CD14-positive monocyte (primary cell): ENCODE results near the gene GABRG3. TPM values are rescaled to one million over a fixed set of nuclear protein-coding genes. Genes with fewer than 3 reads are reported as not detected.

Source experiments
- DNase-seq, 3 donors: peaks; one replicate each; pipeline ENCODE4 v3.0.0-alpha.2; 2011 to 2022
- H2AFZ ChIP-seq: 2 replicates; pipeline ENCODE4 v1.6.0; 2012; ENCODE audit warnings: mild to moderate bottlenecking, low read depth, low read length, inconsistent platforms; ENCODE audit not compliant: insufficient read depth, poor library complexity, severe bottlenecking
- H3K27ac ChIP-seq, 2 donors: 1 replicate in 1 of 2; 2 replicates in 1 of 2; pipeline ENCODE4 v1.5.1; 2012 to 2013; ENCODE audit warnings: low read length in 2 of 2, control low read depth in 1 of 2, inconsistent platforms in 1 of 2, low read depth in 1 of 2, mild to moderate bottlenecking in 1 of 2
- H3K27me3 ChIP-seq, 2 donors: one replicate each; pipeline versions ENCODE4 v1.6.0 to v1.6.1; 2011 to 2013; ENCODE audit warnings: low read length in 2 of 2; ENCODE audit not compliant: control insufficient read depth in 2 of 2, insufficient read depth in 2 of 2
- H3K36me3 ChIP-seq, 2 donors: replicated peaks in 1 of 2; 1 replicate in 1 of 2; 2 replicates in 1 of 2; pipeline versions ENCODE4 v1.5.1 to v1.6.1; 2012 to 2013; ENCODE audit warnings: low read length in 2 of 2, control low read depth in 1 of 2, inconsistent platforms in 1 of 2, mild to moderate bottlenecking in 1 of 2; ENCODE audit not compliant: insufficient read depth in 2 of 2, control insufficient read depth in 1 of 2
- H3K4me1 ChIP-seq, 2 donors: 1 replicate in 1 of 2; 2 replicates in 1 of 2; pipeline versions ENCODE4 v1.5.1 to v1.6.1; 2012 to 2013; ENCODE audit warnings: low read length in 2 of 2, control low read depth in 1 of 2, inconsistent platforms in 1 of 2, mild to moderate bottlenecking in 1 of 2, moderate library complexity in 1 of 2; ENCODE audit not compliant: insufficient read depth in 2 of 2, control insufficient read depth in 1 of 2
- H3K4me2 ChIP-seq: replicated peaks from 2 replicates; pipeline ENCODE3; 2012; ENCODE audit warnings: low read length, moderate library complexity, mild to moderate bottlenecking; ENCODE audit not compliant: poor library complexity, severe bottlenecking; ENCODE audit errors: extremely low read depth
- H3K4me3 ChIP-seq, 3 experiments: fragments of 200-600 bp in 1 of 3; sonication (generic) in 1 of 3; replicated peaks in 1 of 3; 1 replicate in 2 of 3; 2 replicates in 1 of 3; pipeline ENCODE4 v1.5.1; 2011 to 2013; ENCODE audit warnings: low read length in 3 of 3, mild to moderate bottlenecking in 3 of 3, control low read depth in 2 of 3, low read depth in 2 of 3, inconsistent platforms in 1 of 3, moderate library complexity in 1 of 3
- H3K79me2 ChIP-seq: 2 replicates; pipeline ENCODE4 v1.6.0; 2012; ENCODE audit warnings: mild to moderate bottlenecking, control low read depth, inconsistent platforms, low read length, moderate library complexity; ENCODE audit not compliant: insufficient read depth
- H3K9ac ChIP-seq: 2 replicates; pipeline ENCODE4 v1.6.0; 2017; ENCODE audit warnings: low read length, mild to moderate bottlenecking; ENCODE audit not compliant: insufficient read depth, poor library complexity, severe bottlenecking
- H3K9me3 ChIP-seq, 2 donors: replicated peaks in 1 of 2; 1 replicate in 1 of 2; 2 replicates in 1 of 2; pipeline versions ENCODE4 v1.5.1 to v1.6.1; 2012 to 2013; ENCODE audit warnings: low read length in 2 of 2, control low read depth in 1 of 2; ENCODE audit not compliant: control insufficient read depth in 1 of 2, insufficient read depth in 1 of 2
- H4K20me1 ChIP-seq: 2 replicates; pipeline ENCODE4 v1.6.0; 2012; ENCODE audit warnings: mild to moderate bottlenecking, low read length, control low read depth, moderate library complexity; ENCODE audit not compliant: insufficient read depth
- H3K27ac Mint-ChIP-seq, 7 donors: one replicate each; pipeline ENCODE4 v1.8.0; 2020; ENCODE audit warnings: mild to moderate bottlenecking in 7 of 7, mixed read lengths in 7 of 7, moderate library complexity in 6 of 7, inconsistent platforms in 2 of 7
- H3K27me3 Mint-ChIP-seq, 3 donors: one replicate each; pipeline ENCODE4 v1.8.0; 2021 to 2022; ENCODE audit warnings: low read depth in 3 of 3, mild to moderate bottlenecking in 3 of 3, mixed read lengths in 3 of 3, moderate library complexity in 3 of 3, inconsistent platforms in 1 of 3
- H3K36me3 Mint-ChIP-seq, 2 donors: one replicate each; pipeline ENCODE4 v1.8.0; 2020; ENCODE audit warnings: mixed read lengths in 2 of 2, inconsistent platforms in 1 of 2, mild to moderate bottlenecking in 1 of 2
- H3K4me1 Mint-ChIP-seq: one replicate; pipeline ENCODE4 v1.8.0; 2020; ENCODE audit warnings: mild to moderate bottlenecking, mixed read lengths
- H3K4me3 Mint-ChIP-seq, 2 donors: one replicate each; pipeline ENCODE4 v1.8.0; 2020; ENCODE audit warnings: mild to moderate bottlenecking in 2 of 2, mixed read lengths in 2 of 2, moderate library complexity in 1 of 2
- H3K9me3 Mint-ChIP-seq, 7 donors: one replicate each; pipeline ENCODE4 v1.8.0; 2020 to 2022; ENCODE audit warnings: mixed read lengths in 7 of 7, mild to moderate bottlenecking in 6 of 7, moderate library complexity in 6 of 7, inconsistent platforms in 2 of 7
- CTCF ChIP-seq: fragments of 200-600 bp; IDR thresholded peaks from one replicate; pipeline ENCODE4 v1.8.0; 2022; ENCODE audit warnings: antibody characterized with exemption, mild to moderate bottlenecking
- WGBS: methylation state at CpG from one replicate; pipeline ENCODE4 v1.1.5; 2013; ENCODE audit warnings: missing lambda C conversion rate; ENCODE audit not compliant: insufficient coverage; 5-methylcytosine and 5-hydroxymethylcytosine counted together
- intact Hi-C, 2 donors: fragments of 100-400 bp; cut with micrococcal nuclease; formaldehyde crosslinking; loops; one replicate each; pipeline versions ENCODE4 v1.15.0 to v1.15.1; 2023
- polyA plus RNA-seq, 3 donors: library from polyadenylated mRNA; depleted of rRNA in 1 of 3; unstranded in 2 of 3; stranded (reverse) in 1 of 3; fragments of 300-500 nt in 2 of 3; fragments of >200 nt in 1 of 3; fragmentation: Illumina TruSeq in 2 of 3; gene quantifications; 1 replicate in 2 of 3; 2 replicates in 1 of 3; pipeline ENCODE4 v1.2.3, GENCODE V29; 2012 to 2021

Gene GABRG3
- polyA plus RNA-seq, 3 donors: not detected

GRCh38 chr15:26929588-26929987, 41.4 kb upstream of the GABRG3 start:
- Histone ChIP-seq H3K36me3 (no peaks in the 10 kb centered on the region), H4K20me1 (no peaks in the 10 kb centered on the region), H3K4me2 (no peak overlapping the region), H3K9ac (no peak overlapping the region), H3K79me2 (no peaks in the 10 kb centered on the region), H3K4me3 (no peak overlapping the region), H2AFZ (no peak overlapping the region), H3K27me3 (no peaks in the 10 kb centered on the region), H3K4me1 (no peaks in the 10 kb centered on the region), H3K9me3 (peaks cover 1 to 4% of the 10 kb centered on the region in 2 donors), H3K27ac (no peak overlapping the region)
- no peak for DNase-seq
- no peak overlapping the region for H3K27ac Mint-ChIP-seq
- no peaks in the 10 kb centered on the region for H3K36me3 Mint-ChIP-seq
- H3K4me3 Mint-ChIP-seq: no peak overlapping the region
- H3K9me3 Mint-ChIP-seq: peaks cover 0 to 14% (median 4%) of the 10 kb centered on the region in 7 donors
- TF ChIP-seq CTCF: no peak
- peaks cover 0 to 3% (median 0%) of the 10 kb centered on the region in 3 donors for H3K27me3 Mint-ChIP-seq
- intact Hi-C loops: no loop called here
- no peaks in the 10 kb centered on the region for H3K4me1 Mint-ChIP-seq
- no CpG with 5 or more reads among the region's 4 CpGs for WGBS

- Histone ChIP-seq H3K36me3 (no peaks in the 10 kb centered on the region), H3K27me3 (no peaks in the 10 kb centered on the region), H3K27ac (no peak overlapping the region), H2AFZ (no peak overlapping the region), H4K20me1 (no peaks in the 10 kb centered on the region), H3K9ac (no peak overlapping the region), H3K79me2 (no peaks in the 10 kb centered on the region), H3K4me2 (no peak overlapping the region), H3K4me3 (no peak overlapping the region), H3K4me1 (no peaks in the 10 kb centered on the region), H3K9me3 (peaks cover 0 to 4% of the 10 kb centered on the region in 2 donors)
- Mint-ChIP-seq H3K4me1 (no peaks in the 10 kb centered on the region), H3K27me3 (no peaks in the 10 kb centered on the region), H3K36me3 (no peaks in the 10 kb centered on the region), H3K4me3 (no peak overlapping the region), H3K27ac (no peak overlapping the region), H3K9me3 (peaks cover 0 to 14% (median 4%) of the 10 kb centered on the region in 7 donors)
- intact Hi-C loops: no loop called here
- no peak for TF ChIP-seq CTCF
- no peak for DNase-seq
- WGBS: 94% methylated on average over 3 of the region's 6 CpGs
These were observed 36.1 kb upstream of the GABRG3 start for GRCh38 chr15:26934848-26935247.
